HPDE6-E6E7 (cell line): ENCODE results near the gene SPINT2.
"Not testable (repeated sequence)": the region's sequence is repeated elsewhere in the genome, so short reads cannot be mapped to it uniquely, and the experiment has no call there.

ENCODE experiments used
- DNase-seq: peaks from one replicate; pipeline ENCODE4 v3.0.0; 2011; ENCODE audit warnings: missing footprints; ENCODE audit errors: extremely low spot score

The SPINT2 gene

DNA sequence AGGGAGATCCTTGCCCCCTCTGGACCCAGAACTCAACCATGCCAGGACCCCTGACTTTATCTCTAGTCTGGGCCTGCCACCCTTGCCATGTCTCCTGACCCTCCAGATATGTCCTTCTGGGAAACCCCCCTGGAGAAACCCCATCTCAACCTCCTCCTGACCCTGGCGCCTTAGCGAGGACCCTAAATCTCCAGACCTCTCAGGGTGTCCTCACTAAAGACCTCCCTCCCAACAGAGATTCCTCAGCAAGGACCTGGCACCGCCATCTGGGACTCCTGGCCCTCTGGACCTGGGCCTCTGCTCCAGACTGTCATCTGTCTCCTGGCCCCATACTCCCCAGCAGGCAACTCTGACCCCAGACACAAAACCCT, 56.6 kb downstream of the SPINT2 start:
- DNase-seq: no peak

DNA sequence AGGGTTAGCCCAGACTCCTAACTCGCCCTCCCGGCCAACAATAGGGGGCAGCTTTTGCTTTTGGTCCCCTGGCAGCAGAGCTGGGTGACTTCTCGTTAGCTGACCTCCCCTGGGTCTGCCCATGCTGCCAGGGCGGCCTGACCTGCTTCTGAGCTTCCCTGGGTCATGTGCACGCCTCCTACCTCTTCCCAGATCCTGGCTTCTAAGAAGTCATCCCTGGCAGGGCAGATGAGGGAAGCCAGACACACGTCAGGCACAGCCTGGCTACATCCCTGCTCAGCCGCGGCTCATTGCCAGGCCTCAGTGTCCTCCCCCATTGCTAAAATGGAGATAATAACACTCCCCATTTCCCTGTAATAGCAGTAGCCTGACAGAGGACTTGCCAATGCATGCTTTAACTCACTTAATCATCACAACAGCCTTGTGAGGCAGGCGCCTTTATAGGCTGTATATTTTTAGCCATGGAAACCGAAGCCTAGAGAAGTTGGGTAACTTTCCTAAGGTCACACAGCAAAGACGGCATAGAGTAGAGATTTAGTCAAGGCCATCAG, 57.3 kb downstream of the SPINT2 start:
- peak; percentile 59 for DNase-seq

DNA sequence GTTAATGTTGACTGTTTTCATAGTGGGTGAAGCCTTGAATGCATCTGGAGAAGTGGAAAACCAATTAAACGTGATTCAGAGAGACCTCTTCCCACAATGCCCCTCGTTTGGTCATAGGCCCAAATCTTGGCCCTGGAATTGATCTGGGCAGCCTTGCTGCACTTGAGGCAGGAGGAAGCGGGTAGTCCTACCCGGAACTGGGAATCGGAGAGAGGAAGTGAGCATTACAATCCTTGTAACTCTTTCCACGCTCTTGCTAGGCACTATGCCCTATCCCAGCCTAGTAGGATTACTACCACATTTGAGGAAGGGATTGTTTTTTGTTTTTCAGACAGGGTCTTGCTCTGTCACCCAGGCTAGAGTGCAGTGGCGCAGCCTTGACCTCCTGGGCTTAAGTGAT, 58.9 kb downstream of the SPINT2 start:
- DNase-seq: no peak

DNA sequence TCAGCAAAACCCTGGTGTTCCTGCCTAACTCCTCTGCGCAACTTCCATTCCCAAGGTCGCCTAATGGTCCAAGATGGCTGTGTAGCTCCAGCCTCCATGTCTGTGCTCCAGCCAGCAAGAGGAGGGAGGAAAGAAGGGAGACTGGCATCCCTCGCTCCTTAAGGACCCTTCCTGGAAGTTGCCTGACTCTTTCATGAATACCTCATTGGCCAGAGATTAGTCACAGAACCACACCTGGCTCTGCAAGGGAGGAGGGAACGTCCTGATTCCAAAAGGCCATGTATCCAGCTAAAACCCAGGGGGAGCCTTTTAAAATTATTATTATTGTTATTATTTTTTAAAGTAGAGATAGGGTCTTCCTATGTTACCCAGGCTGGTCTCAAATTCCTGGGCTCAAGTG, 60.1 kb downstream of the SPINT2 start:
- DNase-seq: no peak

DNA sequence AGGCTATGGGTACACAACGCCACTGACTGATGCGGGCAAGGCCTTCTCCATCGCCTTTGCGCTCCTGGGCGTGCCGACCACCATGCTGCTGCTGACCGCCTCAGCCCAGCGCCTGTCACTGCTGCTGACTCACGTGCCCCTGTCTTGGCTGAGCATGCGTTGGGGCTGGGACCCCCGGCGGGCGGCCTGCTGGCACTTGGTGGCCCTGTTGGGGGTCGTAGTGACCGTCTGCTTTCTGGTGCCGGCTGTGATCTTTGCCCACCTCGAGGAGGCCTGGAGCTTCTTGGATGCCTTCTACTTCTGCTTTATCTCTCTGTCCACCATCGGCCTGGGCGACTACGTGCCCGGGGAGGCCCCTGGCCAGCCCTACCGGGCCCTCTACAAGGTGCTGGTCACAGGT, 62.2 kb downstream of the SPINT2 start:
- DNase-seq: no peak

DNA sequence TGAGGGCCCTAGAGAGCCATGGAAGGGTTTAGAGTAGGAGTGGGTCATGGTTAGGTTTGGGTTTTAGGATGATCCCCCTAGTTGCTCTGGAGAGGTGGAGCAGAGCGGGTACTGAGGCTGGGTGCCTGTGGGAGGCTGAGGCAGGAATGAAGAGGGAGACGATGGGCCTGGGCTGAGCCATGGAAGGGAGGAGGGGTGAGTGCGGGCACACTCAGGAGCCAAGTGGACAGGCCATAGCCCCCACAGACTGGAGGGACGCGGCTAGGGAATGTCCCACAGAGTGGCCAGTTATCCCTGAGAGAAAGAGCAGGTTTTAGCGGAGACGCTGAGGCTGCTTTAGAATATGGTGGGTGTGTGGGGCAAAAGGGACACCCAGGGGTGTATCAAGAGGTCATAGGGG, 65.3 kb downstream of the SPINT2 start:
- no peak for DNase-seq

DNA sequence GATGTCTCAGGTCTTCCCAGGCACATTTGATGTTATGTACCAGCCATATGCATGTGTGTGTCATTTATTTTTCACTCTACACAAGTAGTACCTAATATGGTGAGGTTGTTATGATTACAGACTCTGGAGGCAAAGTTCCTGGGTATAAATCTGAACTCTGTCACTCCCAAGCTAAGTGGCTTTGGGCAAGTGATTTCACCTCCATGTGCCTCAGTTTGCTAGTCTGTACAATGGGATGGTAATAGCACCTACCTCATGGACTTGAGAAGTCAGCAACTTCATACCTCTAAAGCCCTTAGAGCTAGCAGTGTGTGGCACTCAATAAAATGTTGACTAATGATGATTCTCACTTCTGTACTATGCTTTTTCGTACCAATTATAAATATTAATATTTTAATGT, 67.4 kb downstream of the SPINT2 start:
- DNase-seq: no peak

DNA sequence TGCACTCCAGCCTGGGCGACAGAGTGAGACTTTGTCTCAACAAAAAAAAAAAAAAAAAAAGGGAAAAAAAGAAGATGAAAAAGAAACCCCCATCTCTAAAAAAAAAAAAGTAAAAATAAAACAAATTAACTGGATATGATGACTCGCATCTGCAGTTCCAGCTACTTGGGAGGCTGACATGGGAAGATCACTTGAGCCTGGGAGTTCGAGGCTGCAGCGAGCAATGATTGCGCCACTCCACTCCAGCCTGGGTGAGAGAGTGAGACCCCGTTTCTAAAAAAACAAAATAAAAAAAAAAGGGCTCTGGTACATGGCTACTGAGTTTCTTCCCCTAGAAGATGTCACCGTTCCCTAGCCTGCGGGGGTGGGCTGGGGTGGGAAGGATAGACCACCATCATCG, 68.9 kb downstream of the SPINT2 start:
- DNase-seq: no peak

DNA sequence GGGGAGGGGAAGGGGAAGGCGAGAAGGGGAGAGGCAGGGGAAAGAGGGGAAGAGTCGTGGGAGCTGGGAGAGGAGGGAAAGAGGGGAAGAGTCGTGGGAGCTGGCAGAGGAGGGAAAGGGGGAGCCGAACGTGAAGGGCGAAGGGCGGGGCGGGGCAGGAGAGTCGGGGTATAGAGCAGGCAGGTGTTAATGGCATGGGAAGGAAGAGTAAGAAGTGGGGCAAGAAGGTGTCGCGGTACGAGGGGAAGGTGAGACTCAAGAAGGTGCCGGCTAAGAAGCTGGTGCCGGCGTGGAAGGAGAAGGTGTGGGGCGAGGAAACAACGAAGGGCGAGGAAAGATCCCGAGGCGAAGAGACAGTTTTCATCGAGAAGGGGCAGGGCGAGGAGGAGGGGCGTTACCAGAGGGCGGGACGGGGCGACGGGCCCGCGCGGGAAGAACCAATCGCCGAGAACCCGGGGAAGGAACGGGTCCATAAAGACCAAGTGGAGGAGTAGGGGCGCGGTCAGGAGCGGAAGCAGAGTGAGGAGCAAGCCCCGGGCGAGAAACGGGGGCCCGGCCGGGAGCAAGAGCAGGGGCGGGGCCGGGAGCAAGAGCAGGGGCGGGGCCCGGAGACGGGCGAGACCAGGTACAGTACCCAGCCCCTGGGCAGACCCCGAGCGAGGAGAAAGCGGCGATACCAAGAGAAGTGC, 71.7 kb downstream of the SPINT2 start:
- DNase-seq: peak; percentile 97

DNA sequence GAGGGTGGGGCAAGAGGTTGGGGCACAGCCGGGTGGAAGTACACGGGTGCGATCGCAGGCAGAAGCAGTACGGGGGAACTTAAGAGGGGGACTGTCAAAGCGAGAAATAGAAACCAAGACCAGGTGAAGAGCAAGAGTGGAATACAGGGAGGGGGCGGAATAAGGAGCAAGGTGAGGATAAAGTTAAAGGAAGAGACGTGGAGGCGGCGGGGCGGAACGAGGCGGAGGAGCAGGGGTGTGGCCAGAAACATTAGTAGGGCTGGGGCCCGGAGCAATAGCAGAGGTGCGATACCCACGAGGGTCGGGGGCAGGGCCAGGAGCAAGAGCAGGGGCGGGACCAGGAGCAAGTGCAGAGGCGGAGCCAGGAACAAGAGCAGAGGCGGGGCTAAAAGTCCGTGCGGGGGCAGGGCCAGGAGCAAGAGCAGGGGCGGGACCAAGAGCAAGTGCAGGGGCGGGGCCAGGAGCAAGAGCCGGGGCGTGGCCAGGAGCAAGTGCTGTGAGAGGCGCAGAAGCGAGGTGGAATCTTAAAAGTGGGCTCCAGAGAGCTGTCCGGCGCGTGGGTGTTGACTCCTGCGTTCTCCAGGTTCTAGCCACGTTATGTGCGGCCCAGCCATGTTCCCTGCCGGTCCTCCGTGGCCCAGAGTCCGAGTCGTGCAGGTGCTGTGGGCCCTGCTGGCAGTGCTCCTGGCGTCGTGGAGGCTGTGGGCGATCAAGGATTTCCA, 72.4 kb downstream of the SPINT2 start:
- DNase-seq: peak; percentile 89

DNA sequence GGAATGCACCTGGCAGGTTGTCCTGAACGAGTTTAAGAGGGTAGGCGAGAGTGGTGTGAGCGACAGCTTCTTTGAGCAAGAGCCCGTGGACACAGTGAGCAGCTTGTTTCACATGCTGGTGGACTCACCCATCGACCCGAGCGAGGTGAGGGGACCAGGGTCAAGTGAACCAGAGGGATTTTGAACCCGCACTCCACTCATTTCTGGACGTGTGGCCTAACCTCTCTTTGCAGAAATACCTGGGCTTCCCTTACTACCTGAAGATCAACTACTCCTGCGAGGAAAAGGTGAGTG, 72.9 kb downstream of the SPINT2 start:
- DNase-seq: no peak

DNA sequence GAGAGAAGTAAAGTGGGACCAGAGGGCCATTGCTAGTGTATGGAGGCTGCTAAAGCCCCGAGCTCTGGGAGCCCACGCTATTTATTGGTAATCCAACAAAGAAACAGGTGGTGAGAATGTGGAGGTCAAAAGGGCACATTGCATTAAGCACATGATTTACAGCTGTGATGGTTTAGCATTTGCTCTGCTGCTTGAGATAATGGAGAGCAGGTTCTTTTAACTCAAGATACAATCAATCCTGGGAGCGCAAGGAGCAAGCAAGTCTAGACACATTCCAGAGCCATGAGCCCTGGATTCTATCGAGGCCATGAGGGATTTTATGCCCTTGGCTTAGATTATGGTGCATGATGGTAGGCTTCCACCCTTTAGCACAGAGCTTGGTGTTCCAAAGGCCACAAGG, 74.6 kb downstream of the SPINT2 start:
- not testable (repeated sequence) for DNase-seq

DNA sequence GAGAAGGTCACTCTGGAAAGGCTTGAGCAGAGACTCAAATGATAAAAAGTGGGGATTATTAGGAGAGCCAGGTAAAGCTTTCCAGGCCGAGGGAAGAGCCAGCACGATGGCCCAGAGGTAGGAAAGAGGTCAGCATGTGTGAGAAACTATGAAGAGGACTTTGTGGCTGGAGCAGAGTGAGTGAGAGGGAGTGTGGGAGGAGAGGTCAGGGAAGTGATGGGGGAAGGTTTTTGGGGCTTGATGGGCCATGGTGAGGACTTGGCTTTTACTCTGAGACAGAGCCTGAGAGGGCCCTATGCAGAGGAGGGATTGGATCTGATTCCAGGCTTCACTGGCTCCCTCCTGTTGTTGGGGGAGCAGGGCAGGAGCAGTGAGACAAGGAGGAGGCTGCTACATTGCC, 76.6 kb downstream of the SPINT2 start:
- DNase-seq: no peak
